ENCODE results near the gene LRRC40. TPM values are rescaled to one million over a fixed set of nuclear protein-coding genes. Genes with fewer than 3 reads are reported as not detected.

The LRRC40 gene
- total and polyA plus RNA-seq, 2 donors (not counting 3 experiments of a cell fraction or from before 2014, with no cell fraction given) = 8.1 to 21.1 TPM

DNA sequence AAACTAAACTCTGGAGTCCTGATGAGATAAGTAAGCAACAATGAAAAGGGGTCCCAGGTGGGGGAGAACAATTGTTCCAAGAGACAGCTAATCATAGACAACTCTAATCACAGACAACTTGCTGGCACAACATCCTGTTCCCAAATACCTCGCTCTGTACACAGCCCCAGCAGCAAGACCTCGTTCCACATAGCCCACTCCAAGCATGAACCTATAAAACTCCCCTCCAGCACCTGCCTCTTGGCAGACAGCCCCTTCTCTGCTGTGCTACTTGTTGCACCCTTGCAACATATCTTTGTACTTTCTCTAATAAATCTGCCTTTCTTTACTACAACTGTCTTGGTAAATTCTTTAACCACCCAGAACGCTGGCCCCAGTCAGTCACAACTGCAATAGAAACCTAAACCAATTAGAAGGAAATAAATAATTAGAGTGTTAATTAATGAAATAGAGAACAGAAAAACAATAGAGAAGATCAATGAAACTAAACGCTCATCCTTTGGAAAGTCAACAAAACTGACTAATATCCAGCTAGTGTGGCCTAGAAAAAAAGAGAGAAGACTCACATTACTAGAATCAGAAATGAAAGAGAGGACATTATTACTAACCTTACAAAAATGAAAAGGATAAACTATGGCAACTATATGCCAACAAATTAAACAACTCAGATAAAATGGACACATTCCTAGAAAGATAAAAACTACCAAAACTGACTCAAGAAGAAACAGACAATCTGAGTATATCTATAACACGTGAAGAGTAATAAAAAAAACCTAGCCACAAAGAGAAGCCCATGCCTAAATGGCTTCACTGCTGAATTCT is 36.1 kb downstream of the LRRC40 start:
- H3K36me3 ChIP-seq (ENCODE audit: control insufficient read depth in 2 of 2, extremely low read depth in 1 of 2, insufficient read depth in 2 of 2, low read length in 2 of 2) = no peaks in the 10 kb centered on the region
- no peaks in the 10 kb centered on the region for H3K9me3 ChIP-seq (replicated peaks; ENCODE audit: control insufficient read depth, insufficient read depth, low read length)
- H2AFZ ChIP-seq (ENCODE audit: low read depth, low read length) = no peak overlapping the region
- no peak overlapping the region for H3K9ac ChIP-seq (replicated peaks; ENCODE audit: extremely low read depth, insufficient read depth, low read length)
- FAIRE-seq (no peak), DNase-seq (ENCODE audit: low read depth, low spot score) (no peak)
- no peak for TF ChIP-seq FOS (IDR thresholded peaks at IDR 0.05; ENCODE audit: borderline replicate concordance, insufficient read depth, low read length)
- no peak overlapping the region for H3K27ac ChIP-seq (ENCODE audit: insufficient read depth, low read depth, low read length)
- dilution Hi-C loops (cut with MboI; ENCODE audit: extremely low pct_ligation_motif_present, low sequenced_read_pairs) = no loop called here
- ChIA-PET POLR2A (no interaction called here), CTCF (interaction anchor here (1.2 to 1.4 kb wide), 2 partner anchors 15 to 27 kb away, joined by 3 to 5 read pairs; no protein-coding TSS in a partner anchor)
- no peaks in the 10 kb centered on the region for H3K27me3 ChIP-seq (ENCODE audit: control insufficient read depth in 2 of 2, insufficient read depth in 2 of 2, low read length in 2 of 2)
- BruUV-seq (replicated peaks) = no TSS peak
- H3K4me3 ChIP-seq (replicated peaks in 1 of 3; ENCODE audit: insufficient read depth in 1 of 3, low read depth in 1 of 3, low read length in 3 of 3) = no peak overlapping the region
- no peaks in the 10 kb centered on the region for H4K20me1 ChIP-seq (replicated peaks; ENCODE audit: control insufficient read depth, extremely low read depth, insufficient read depth, low read length)
- no peaks in the 10 kb centered on the region for H3K9me1 ChIP-seq (replicated peaks; ENCODE audit: control insufficient read depth, extremely low read depth, insufficient read depth, low read length)
- no peak overlapping the region for H3K4me2 ChIP-seq (ENCODE audit: insufficient read depth, low read length)
- H3K79me2 ChIP-seq (ENCODE audit: control insufficient read depth, insufficient read depth, low read length) = no peaks in the 10 kb centered on the region
- intact Hi-C loops (cut with micrococcal nuclease) = no loop called here
- H3K4me1 ChIP-seq (ENCODE audit: control insufficient read depth, extremely low read depth, insufficient read depth, low read length) = no peaks in the 10 kb centered on the region

GRCh38 chr1:70168283-70168682 is 37.1 kb downstream of the LRRC40 start:
- no peak for DNase-seq (ENCODE audit: low read depth, low spot score)
- H3K36me3 ChIP-seq (ENCODE audit: control insufficient read depth in 2 of 2, extremely low read depth in 1 of 2, insufficient read depth in 2 of 2, low read length in 2 of 2) = no peaks in the 10 kb centered on the region
- H3K79me2 ChIP-seq (ENCODE audit: control insufficient read depth, insufficient read depth, low read length) = no peaks in the 10 kb centered on the region
- no peak overlapping the region for H3K4me3 ChIP-seq (replicated peaks in 1 of 3; ENCODE audit: insufficient read depth in 1 of 3, low read depth in 1 of 3, low read length in 3 of 3)
- no peaks in the 10 kb centered on the region for H4K20me1 ChIP-seq (replicated peaks; ENCODE audit: control insufficient read depth, extremely low read depth, insufficient read depth, low read length)
- no peak overlapping the region for H2AFZ ChIP-seq (ENCODE audit: low read depth, low read length)
- intact Hi-C loops (cut with micrococcal nuclease) = no loop called here
- no peak overlapping the region for H3K27ac ChIP-seq (ENCODE audit: insufficient read depth, low read depth, low read length)
- FAIRE-seq = no peak
- ChIA-PET CTCF (interaction anchor here (0.5 to 1.4 kb wide), 3 partner anchors 14 to 26 kb away, joined by 3 to 5 read pairs (median 3); no protein-coding TSS in a partner anchor), POLR2A (no interaction called here)
- H3K27me3 ChIP-seq (ENCODE audit: control insufficient read depth in 2 of 2, insufficient read depth in 2 of 2, low read length in 2 of 2) = no peaks in the 10 kb centered on the region
- no TSS peak for BruUV-seq (replicated peaks)
- H3K4me1 ChIP-seq (ENCODE audit: control insufficient read depth, extremely low read depth, insufficient read depth, low read length) = no peaks in the 10 kb centered on the region
- no peaks in the 10 kb centered on the region for H3K9me1 ChIP-seq (replicated peaks; ENCODE audit: control insufficient read depth, extremely low read depth, insufficient read depth, low read length)
- dilution Hi-C loops (cut with MboI; ENCODE audit: extremely low pct_ligation_motif_present, low sequenced_read_pairs) = no loop called here
- H3K9ac ChIP-seq (replicated peaks; ENCODE audit: extremely low read depth, insufficient read depth, low read length) = no peak overlapping the region
- H3K9me3 ChIP-seq (replicated peaks; ENCODE audit: control insufficient read depth, insufficient read depth, low read length) = no peaks in the 10 kb centered on the region
- no peak overlapping the region for H3K4me2 ChIP-seq (ENCODE audit: insufficient read depth, low read length)
- TF ChIP-seq, protein P1, sequence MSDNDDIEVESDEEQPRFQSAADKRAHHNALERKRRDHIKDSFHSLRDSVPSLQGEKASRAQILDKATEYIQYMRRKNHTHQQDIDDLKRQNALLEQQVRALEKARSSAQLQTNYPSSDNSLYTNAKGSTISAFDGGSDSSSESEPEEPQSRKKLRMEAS (IDR thresholded peaks at IDR 0.05; ENCODE audit: insufficient read depth, insufficient read length) = no peak
- TF ChIP-seq POLR2AphosphoS5 (IDR thresholded peaks at IDR 0.05; ENCODE audit: insufficient read depth, low read depth, low read length) (no peak), FOS (IDR thresholded peaks at IDR 0.05; ENCODE audit: borderline replicate concordance, insufficient read depth, low read length) (no peak), EZH2 (IDR thresholded peaks at IDR 0.05; ENCODE audit: borderline replicate concordance, low read depth, low read length, severe bottlenecking) (no peak), JUN (IDR thresholded peaks at IDR 0.05; ENCODE audit: borderline replicate concordance, insufficient read depth, insufficient read length, low read depth) (no peak), MYC (IDR thresholded peaks at IDR 0.05; ENCODE audit: low read depth, low read length) (no peak)
- TF ChIP-seq, protein P2, sequence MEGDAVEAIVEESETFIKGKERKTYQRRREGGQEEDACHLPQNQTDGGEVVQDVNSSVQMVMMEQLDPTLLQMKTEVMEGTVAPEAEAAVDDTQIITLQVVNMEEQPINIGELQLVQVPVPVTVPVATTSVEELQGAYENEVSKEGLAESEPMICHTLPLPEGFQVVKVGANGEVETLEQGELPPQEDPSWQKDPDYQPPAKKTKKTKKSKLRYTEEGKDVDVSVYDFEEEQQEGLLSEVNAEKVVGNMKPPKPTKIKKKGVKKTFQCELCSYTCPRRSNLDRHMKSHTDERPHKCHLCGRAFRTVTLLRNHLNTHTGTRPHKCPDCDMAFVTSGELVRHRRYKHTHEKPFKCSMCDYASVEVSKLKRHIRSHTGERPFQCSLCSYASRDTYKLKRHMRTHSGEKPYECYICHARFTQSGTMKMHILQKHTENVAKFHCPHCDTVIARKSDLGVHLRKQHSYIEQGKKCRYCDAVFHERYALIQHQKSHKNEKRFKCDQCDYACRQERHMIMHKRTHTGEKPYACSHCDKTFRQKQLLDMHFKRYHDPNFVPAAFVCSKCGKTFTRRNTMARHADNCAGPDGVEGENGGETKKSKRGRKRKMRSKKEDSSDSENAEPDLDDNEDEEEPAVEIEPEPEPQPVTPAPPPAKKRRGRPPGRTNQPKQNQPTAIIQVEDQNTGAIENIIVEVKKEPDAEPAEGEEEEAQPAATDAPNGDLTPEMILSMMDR (IDR thresholded peaks at IDR 0.05; ENCODE audit: extremely low read depth in 1 of 2, insufficient read depth in 1 of 2, low read depth in 1 of 2, low read length in 2 of 2) = no peak
